MM.1S (cell line): ENCODE results near the gene SUMO2.
A peak's percentile ranks its signal among the peaks of the same experiment; 100 is the strongest.
"Not testable (repeated sequence)": the region's sequence is repeated elsewhere in the genome, so short reads cannot be mapped to it uniquely, and the experiment has no call there.

ENCODE experiments used
- DNase-seq: peaks from one replicate; pipeline ENCODE4 v3.0.0-alpha.2; 2015
- H2AFZ ChIP-seq: fragments of 300-600 bp; sonication (generic); 2 replicates; pipeline ENCODE4 v1.6.0; 2016; ENCODE audit warnings: antibody characterized with exemption, low read length
- H3F3A ChIP-seq: fragments of 300-600 bp; sonication (generic); 2 replicates; pipeline ENCODE4 v1.6.1; 2016; ENCODE audit warnings: mild to moderate bottlenecking, antibody characterized with exemption, low read length, moderate library complexity, mixed read lengths; ENCODE audit not compliant: insufficient read depth
- H3K27ac ChIP-seq: fragments of 300-600 bp; sonication (generic); 2 replicates; pipeline ENCODE4 v1.5.1; 2016; ENCODE audit warnings: mild to moderate bottlenecking, low read length
- H3K27me3 ChIP-seq: fragments of 300-600 bp; sonication (generic); replicated peaks from 2 replicates; pipeline ENCODE4 v1.6.0; 2016; ENCODE audit warnings: low read length; ENCODE audit not compliant: insufficient read depth
- H3K36me3 ChIP-seq: fragments of 300-600 bp; sonication (generic); replicated peaks from 2 replicates; pipeline ENCODE4 v1.6.1; 2016; ENCODE audit warnings: mild to moderate bottlenecking, low read length, mixed read lengths; ENCODE audit not compliant: insufficient read depth
- H3K4me1 ChIP-seq: fragments of 300-600 bp; sonication (generic); 2 replicates; pipeline ENCODE4 v1.6.1; 2016; ENCODE audit warnings: low read length, mixed read lengths
- H3K4me2 ChIP-seq: fragments of 300-600 bp; sonication (generic); 2 replicates; pipeline ENCODE4 v1.6.0; 2016; ENCODE audit warnings: low read depth, low read length
- H3K4me3 ChIP-seq: fragments of 300-600 bp; sonication (generic); 2 replicates; pipeline ENCODE4 v1.5.1; 2016; ENCODE audit warnings: low read length, mixed read lengths
- H3K79me2 ChIP-seq: fragments of 300-600 bp; sonication (generic); 2 replicates; pipeline ENCODE4 v1.6.1; 2016; ENCODE audit warnings: mixed run types, low read length, mixed read lengths
- H3K9ac ChIP-seq: fragments of 300-600 bp; sonication (generic); 2 replicates; pipeline ENCODE4 v1.6.1; 2016; ENCODE audit warnings: low read length, mixed read lengths
- H3K9me2 ChIP-seq: fragments of 300-600 bp; sonication (generic); replicated peaks from 2 replicates; pipeline ENCODE4 v1.6.1; 2016; ENCODE audit warnings: mild to moderate bottlenecking, low read length, mixed read lengths; ENCODE audit not compliant: insufficient read depth
- H3K9me3 ChIP-seq: fragments of 300-600 bp; sonication (generic); replicated peaks from 2 replicates; pipeline ENCODE4 v1.6.1; 2016; ENCODE audit warnings: mild to moderate bottlenecking, low read length, mixed read lengths; ENCODE audit not compliant: insufficient read depth
- H4K20me1 ChIP-seq: fragments of 300-600 bp; sonication (generic); 2 replicates; pipeline ENCODE4 v1.6.1; 2016; ENCODE audit warnings: mild to moderate bottlenecking, low read length, moderate library complexity, mixed read lengths; ENCODE audit not compliant: insufficient read depth
- EZH2 ChIP-seq: fragments of 300-600 bp; sonication (generic); optimal IDR thresholded peaks from 2 replicates; pipeline ENCODE3; 2017; ENCODE audit warnings: low read depth, mild to moderate bottlenecking, antibody characterized with exemption, low read length, mixed read lengths
- EZH2phosphoT487 ChIP-seq: fragments of 300-600 bp; sonication (generic); IDR thresholded peaks from 2 replicates; pipeline ENCODE4 v1.6.1; 2018; ENCODE audit warnings: antibody characterized with exemption, low read length
- TF ChIP-seq, protein P1 (sequence below): fragments of 300-600 bp; sonication (generic); IDR thresholded peaks from 2 replicates; pipeline ENCODE4 v1.5.1; 2016; ENCODE audit warnings: antibody characterized with exemption, low read length, mixed read lengths

Gene SUMO2

DNA sequence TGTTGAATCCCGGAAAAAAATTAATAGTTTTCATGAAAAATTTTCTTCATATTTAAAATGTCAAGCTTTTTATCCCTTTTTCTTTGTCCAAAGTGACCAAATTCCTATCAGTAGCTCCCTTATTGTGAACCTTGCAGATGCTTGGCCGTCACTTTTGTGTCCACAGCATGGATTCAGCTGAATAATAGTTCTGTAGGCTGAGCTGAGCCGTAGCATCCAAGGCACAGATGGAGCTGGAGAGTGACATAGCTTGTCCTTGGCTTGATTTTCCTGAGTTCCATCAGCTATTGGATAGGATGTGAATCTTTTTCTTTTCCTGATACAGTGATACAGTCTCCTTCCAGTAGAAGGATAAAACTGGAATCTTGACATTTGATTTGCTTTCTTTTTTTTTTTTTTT lies 26.3 kb upstream of the SUMO2 start:
- no peaks in the 10 kb centered on the region for H3K9me3 ChIP-seq
- H4K20me1 ChIP-seq = no peaks in the 10 kb centered on the region
- H3F3A ChIP-seq = no peaks in the 10 kb centered on the region
- TF ChIP-seq, protein P1, sequence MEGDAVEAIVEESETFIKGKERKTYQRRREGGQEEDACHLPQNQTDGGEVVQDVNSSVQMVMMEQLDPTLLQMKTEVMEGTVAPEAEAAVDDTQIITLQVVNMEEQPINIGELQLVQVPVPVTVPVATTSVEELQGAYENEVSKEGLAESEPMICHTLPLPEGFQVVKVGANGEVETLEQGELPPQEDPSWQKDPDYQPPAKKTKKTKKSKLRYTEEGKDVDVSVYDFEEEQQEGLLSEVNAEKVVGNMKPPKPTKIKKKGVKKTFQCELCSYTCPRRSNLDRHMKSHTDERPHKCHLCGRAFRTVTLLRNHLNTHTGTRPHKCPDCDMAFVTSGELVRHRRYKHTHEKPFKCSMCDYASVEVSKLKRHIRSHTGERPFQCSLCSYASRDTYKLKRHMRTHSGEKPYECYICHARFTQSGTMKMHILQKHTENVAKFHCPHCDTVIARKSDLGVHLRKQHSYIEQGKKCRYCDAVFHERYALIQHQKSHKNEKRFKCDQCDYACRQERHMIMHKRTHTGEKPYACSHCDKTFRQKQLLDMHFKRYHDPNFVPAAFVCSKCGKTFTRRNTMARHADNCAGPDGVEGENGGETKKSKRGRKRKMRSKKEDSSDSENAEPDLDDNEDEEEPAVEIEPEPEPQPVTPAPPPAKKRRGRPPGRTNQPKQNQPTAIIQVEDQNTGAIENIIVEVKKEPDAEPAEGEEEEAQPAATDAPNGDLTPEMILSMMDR = no peak
- TF ChIP-seq EZH2phosphoT487 = no peak
- TF ChIP-seq EZH2 = no peak
- no peaks in the 10 kb centered on the region; the same call in none of the 2 replicates for H3K36me3 ChIP-seq
- H3K9ac ChIP-seq = no peak overlapping the region
- peaks cover 62% of the 10 kb centered on the region for H3K79me2 ChIP-seq
- no peaks in the 10 kb centered on the region for H3K27me3 ChIP-seq
- no peaks in the 10 kb centered on the region for H3K9me2 ChIP-seq
- no peak for DNase-seq
- H3K4me3 ChIP-seq = no peak overlapping the region
- H3K27ac ChIP-seq = no peak overlapping the region
- H3K4me2 ChIP-seq = no peak overlapping the region
- H3K4me1 ChIP-seq = no peaks in the 10 kb centered on the region
- no peak overlapping the region for H2AFZ ChIP-seq

DNA sequence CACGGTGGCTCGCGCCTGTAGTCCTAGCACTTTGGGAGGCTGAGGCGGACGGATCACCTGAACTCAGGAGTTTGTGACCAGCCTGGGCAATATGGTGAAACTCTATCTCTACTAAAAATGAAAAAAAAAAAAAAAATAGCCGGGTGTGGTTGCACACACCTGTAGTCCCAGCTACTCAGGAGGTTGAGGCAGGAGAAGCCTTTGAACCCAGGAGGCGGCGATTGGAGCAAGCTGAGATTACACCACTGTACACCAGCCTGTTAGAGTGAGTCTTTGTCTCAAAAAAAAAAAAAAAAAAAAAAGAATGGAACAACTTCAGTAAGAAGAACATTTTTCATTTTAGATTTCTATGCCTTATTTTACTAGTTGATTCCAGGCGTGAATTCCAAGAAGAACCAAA lies 25.4 kb upstream of the SUMO2 start:
- no peak overlapping the region for H3K27ac ChIP-seq
- no peak overlapping the region for H2AFZ ChIP-seq
- no peak overlapping the region for H3K4me3 ChIP-seq
- no peaks in the 10 kb centered on the region for H3K27me3 ChIP-seq
- DNase-seq = no peak
- H3K36me3 ChIP-seq = no peaks in the 10 kb centered on the region; the same call in 1 of the 2 replicates
- H3K9me3 ChIP-seq = no peaks in the 10 kb centered on the region
- no peaks in the 10 kb centered on the region for H3K9me2 ChIP-seq
- TF ChIP-seq EZH2phosphoT487 (no peak), EZH2 (no peak)
- TF ChIP-seq, protein P1 = no peak
- H3K9ac ChIP-seq = no peak overlapping the region
- no peaks in the 10 kb centered on the region for H3F3A ChIP-seq
- no peaks in the 10 kb centered on the region for H4K20me1 ChIP-seq
- H3K4me2 ChIP-seq = no peak overlapping the region
- peaks cover 59% of the 10 kb centered on the region for H3K79me2 ChIP-seq
- no peaks in the 10 kb centered on the region for H3K4me1 ChIP-seq

DNA sequence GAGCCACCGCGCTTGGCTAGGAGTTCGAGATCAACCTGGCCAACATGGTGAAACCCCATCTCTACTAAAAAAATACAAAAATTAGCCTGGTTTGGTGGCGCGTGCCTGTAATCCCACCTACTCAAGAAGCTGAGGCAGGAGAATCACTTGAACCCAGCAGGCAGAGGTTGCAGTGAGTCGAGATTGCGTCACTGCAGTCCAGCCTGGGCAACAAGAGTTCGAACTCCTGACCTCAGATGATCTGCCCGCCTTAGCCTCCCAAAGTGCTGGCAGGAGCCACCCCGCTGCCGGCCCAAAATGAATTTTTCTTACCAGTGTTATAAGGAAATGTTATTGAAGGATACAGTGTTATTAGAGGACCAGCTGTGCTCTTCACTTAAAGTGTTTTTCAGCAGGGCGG lies 25.0 kb upstream of the SUMO2 start:
- Histone ChIP-seq H3F3A (no peaks in the 10 kb centered on the region), H3K4me2 (no peak overlapping the region), H3K36me3 (no peaks in the 10 kb centered on the region; the same call in 1 of the 2 replicates), H3K4me1 (no peaks in the 10 kb centered on the region), H3K9me2 (no peaks in the 10 kb centered on the region), H3K9me3 (no peaks in the 10 kb centered on the region), H3K4me3 (no peak overlapping the region), H3K9ac (no peak overlapping the region), H3K79me2 (peaks cover 59% of the 10 kb centered on the region), H3K27me3 (no peaks in the 10 kb centered on the region), H2AFZ (no peak overlapping the region), H4K20me1 (no peaks in the 10 kb centered on the region), H3K27ac (no peak overlapping the region)
- no peak for DNase-seq
- TF ChIP-seq, protein P1 = no peak
- TF ChIP-seq EZH2phosphoT487 = no peak
- TF ChIP-seq EZH2 = no peak

DNA sequence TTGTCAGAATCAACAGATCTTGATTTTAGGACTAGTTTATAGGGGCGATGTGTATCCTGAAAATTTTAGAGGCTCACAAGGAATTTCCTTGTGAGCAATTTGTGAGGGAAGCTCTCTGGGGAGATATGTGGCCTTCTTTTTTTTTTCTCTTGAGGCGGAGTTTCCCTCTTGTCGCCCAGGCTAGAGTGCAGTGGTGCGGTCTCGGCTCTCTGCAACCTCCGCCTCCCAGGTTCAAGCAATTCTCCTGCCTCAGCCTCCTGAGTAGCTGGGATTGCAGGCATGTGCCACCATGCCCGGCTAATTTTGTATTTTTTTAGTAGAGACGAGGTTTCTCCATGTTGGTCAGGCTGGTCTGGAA lies 24.3 kb upstream of the SUMO2 start:
- H3K4me1 ChIP-seq, H3K36me3 ChIP-seq, H4K20me1 ChIP-seq, H3K27ac ChIP-seq, H3K27me3 ChIP-seq, H3F3A ChIP-seq, H3K9me3 ChIP-seq, H2AFZ ChIP-seq, H3K9ac ChIP-seq, DNase-seq, H3K9me2 ChIP-seq: not testable (repeated sequence)
- peak overlapping the region; percentile 96; the same call in 1 of the 2 replicates for H3K4me3 ChIP-seq
- peaks cover 59% of the 10 kb centered on the region for H3K79me2 ChIP-seq
- peak overlapping the region; percentile 76; the same call in 1 of the 2 replicates for H3K4me2 ChIP-seq
